Chondrocyte (in vitro differentiated cells): ENCODE results near the gene IKZF3. TPM values are rescaled to one million over a fixed set of nuclear protein-coding genes. Genes with fewer than 3 reads are reported as not detected.
A peak's percentile ranks its signal among the peaks of the same experiment; 100 is the strongest.

ENCODE experiments used
- DNase-seq: peaks from one replicate; pipeline ENCODE4 v3.0.0; 2021; ENCODE audit warnings: mixed read lengths, low spot score
- H3K27ac Mint-ChIP-seq: one replicate; pipeline ENCODE4 v1.8.0; 2021; ENCODE audit warnings: mild to moderate bottlenecking, moderate library complexity, mixed read lengths; ENCODE audit not compliant: unreplicated experiment
- H3K27me3 Mint-ChIP-seq: 2 replicates; pipeline ENCODE4 v1.8.0; 2021; ENCODE audit warnings: low read depth, mixed read lengths
- H3K36me3 Mint-ChIP-seq: 2 replicates; pipeline ENCODE4 v1.8.0; 2021; ENCODE audit warnings: low read depth, mixed read lengths
- H3K4me1 Mint-ChIP-seq: 2 replicates; pipeline ENCODE4 v1.8.0; 2021; ENCODE audit warnings: low read depth, mild to moderate bottlenecking, mixed read lengths
- H3K4me3 Mint-ChIP-seq: one replicate; pipeline ENCODE4 v1.8.0; 2021; ENCODE audit warnings: mild to moderate bottlenecking, moderate library complexity, mixed read lengths; ENCODE audit not compliant: unreplicated experiment
- H3K9me3 Mint-ChIP-seq: 2 replicates; pipeline ENCODE4 v1.8.0; 2021; ENCODE audit warnings: low read depth, mixed read lengths
- CTCF ChIP-seq: fragments of 200-600 bp; sonication (generic); IDR thresholded peaks from 2 replicates; pipeline ENCODE4 v1.5.0; 2021; ENCODE audit warnings: antibody characterized with exemption, mild to moderate bottlenecking, moderate library complexity
- total RNA-seq: library from RNA; stranded (reverse); gene quantifications from 3 replicates; pipeline ENCODE4 v1.2.1, GENCODE V29; 2021

Gene IKZF3
- total RNA-seq, 1 donor from 2014 or later, result not detected

GRCh38 chr17:39872751-39873150, 8.6 kb upstream of the IKZF3 start:
- Mint-ChIP-seq H3K36me3 (no peaks in the 10 kb centered on the region), H3K4me1 (no peaks in the 10 kb centered on the region), H3K4me3 (no peak overlapping the region), H3K27me3 (peaks cover 30% of the 10 kb centered on the region), H3K27ac (no peak overlapping the region), H3K9me3 (no peaks in the 10 kb centered on the region)
- TF ChIP-seq CTCF, result no peak
- no peak for DNase-seq

GRCh38 chr17:39871801-39872200, 7.7 kb upstream of the IKZF3 start:
- H3K27ac Mint-ChIP-seq, result no peak overlapping the region
- DNase-seq, result no peak
- H3K4me1 Mint-ChIP-seq, result no peaks in the 10 kb centered on the region
- H3K9me3 Mint-ChIP-seq, result no peaks in the 10 kb centered on the region
- H3K4me3 Mint-ChIP-seq, result no peak overlapping the region
- H3K27me3 Mint-ChIP-seq, result peaks cover 30% of the 10 kb centered on the region
- TF ChIP-seq CTCF, result no peak
- no peaks in the 10 kb centered on the region for H3K36me3 Mint-ChIP-seq

DNA sequence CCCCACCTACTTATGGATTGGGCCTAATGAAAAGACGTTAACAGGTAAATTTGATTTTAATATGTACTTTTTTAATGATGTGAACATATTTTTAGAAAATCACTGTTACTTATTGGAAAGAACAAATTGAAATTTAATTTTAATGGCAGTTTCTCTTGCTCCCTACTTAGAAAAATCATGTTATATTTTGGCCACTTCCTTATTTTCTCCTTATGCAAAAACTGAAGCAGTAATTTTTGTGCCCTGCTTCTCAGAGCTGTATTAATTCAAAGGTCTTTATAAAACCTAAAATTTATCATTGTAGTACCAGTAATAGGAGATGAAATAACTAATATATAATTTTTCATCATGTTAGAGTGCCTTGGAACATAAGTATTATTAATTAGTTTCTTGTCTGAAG, 6.7 kb upstream of the IKZF3 start:
- no peak for DNase-seq
- no peaks in the 10 kb centered on the region for H3K4me1 Mint-ChIP-seq
- H3K27me3 Mint-ChIP-seq, result peaks cover 30% of the 10 kb centered on the region
- H3K36me3 Mint-ChIP-seq, result no peaks in the 10 kb centered on the region
- no peak overlapping the region for H3K4me3 Mint-ChIP-seq
- no peak overlapping the region for H3K27ac Mint-ChIP-seq
- no peak for TF ChIP-seq CTCF
- H3K9me3 Mint-ChIP-seq, result no peaks in the 10 kb centered on the region

DNA sequence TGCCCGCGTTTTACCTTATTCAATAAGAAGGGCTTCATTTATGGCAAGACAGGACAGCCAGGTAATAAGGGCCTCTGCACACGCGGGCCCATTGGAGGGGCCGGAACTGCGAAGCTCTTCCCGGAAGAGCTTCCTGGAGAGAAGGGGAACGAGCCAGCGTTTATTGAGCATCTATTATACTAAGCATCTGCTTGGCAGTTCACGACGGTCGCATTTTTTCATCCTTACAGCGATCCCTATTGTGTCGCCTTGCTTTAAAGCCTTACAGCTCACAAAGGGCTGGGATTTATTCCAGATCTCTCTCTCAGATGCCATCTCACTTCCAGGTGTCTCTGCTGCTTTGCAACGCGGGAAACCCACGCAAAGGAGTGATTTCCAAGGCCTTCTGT, 4.4 kb upstream of the IKZF3 start:
- DNase-seq, result no peak
- Mint-ChIP-seq H3K27me3 (peaks cover 42% of the 10 kb centered on the region), H3K4me1 (peaks cover 5% of the 10 kb centered on the region), H3K9me3 (no peaks in the 10 kb centered on the region), H3K36me3 (peaks cover under 1% of the 10 kb centered on the region), H3K27ac (no peak overlapping the region), H3K4me3 (no peak overlapping the region)
- TF ChIP-seq CTCF, result no peak

- no peak for TF ChIP-seq CTCF
- Mint-ChIP-seq H3K4me1 (peaks cover 6% of the 10 kb centered on the region), H3K27me3 (peaks cover 44% of the 10 kb centered on the region), H3K4me3 (no peak within 1 kb of the TSS), H3K9me3 (no peaks in the 10 kb centered on the region), H3K27ac (no peak within 1 kb of the TSS), H3K36me3 (peaks cover 4% of the 10 kb centered on the region)
- peak; percentile 88 for DNase-seq
Observed at GRCh38 chr17:39867880-39868553, 3.9 kb upstream of the IKZF3 start, which contains the start of gene ZPBP2. TSS of gene ZPBP2 (plus strand) at chr17:39868202. CDS start at chr17:39868355, 153 bp downstream.
